Liver (tissue), 9 donors: Measurements from ENCODE around the gene CCDC134. TPM values are rescaled to one million over a fixed set of nuclear protein-coding genes. Genes with fewer than 3 reads are reported as not detected.

Experiments used
- DNase-seq: peaks from one replicate; pipeline ENCODE4 v3.0.0-alpha.2; 2017; ENCODE audit warnings: low spot score
- H3K27ac ChIP-seq, 2 donors: one replicate each; pipeline ENCODE4 v1.7.0; 2013; ENCODE audit warnings: inconsistent platforms in 2 of 2, low read length in 2 of 2, control low read depth in 1 of 2, low read depth in 1 of 2, mild to moderate bottlenecking in 1 of 2
- H3K27me3 ChIP-seq, 4 donors: one replicate each; pipeline versions ENCODE4 v1.6.1 to v1.7.0; 2013; ENCODE audit warnings: low read length in 3 of 4, inconsistent platforms in 1 of 4, mild to moderate bottlenecking in 1 of 4, moderate library complexity in 1 of 4; ENCODE audit not compliant: control insufficient read depth in 4 of 4, insufficient read depth in 4 of 4
- H3K36me3 ChIP-seq, 4 donors: one replicate each; pipeline versions ENCODE4 v1.6.1 to v1.7.0; 2013; ENCODE audit warnings: low read length in 3 of 4, mild to moderate bottlenecking in 3 of 4, low read depth in 1 of 4, moderate library complexity in 1 of 4; ENCODE audit not compliant: control insufficient read depth in 4 of 4, insufficient read depth in 3 of 4
- H3K4me1 ChIP-seq, 4 donors: one replicate each; pipeline versions ENCODE4 v1.6.1 to v1.7.0; 2013; ENCODE audit warnings: low read length in 3 of 4, mild to moderate bottlenecking in 3 of 4, moderate library complexity in 1 of 4; ENCODE audit not compliant: control insufficient read depth in 4 of 4, insufficient read depth in 4 of 4
- H3K4me3 ChIP-seq, 3 donors: one replicate each; pipeline versions ENCODE4 v1.6.1 to v1.7.0; 2013; ENCODE audit warnings: low read length in 3 of 3, control low read depth in 1 of 3, low read depth in 1 of 3, mild to moderate bottlenecking in 1 of 3
- H3K9ac ChIP-seq, 2 donors: one replicate each; pipeline ENCODE4 v1.7.0; 2013; ENCODE audit warnings: low read length in 2 of 2, mild to moderate bottlenecking in 2 of 2, moderate library complexity in 2 of 2, control low read depth in 1 of 2, low read depth in 1 of 2
- H3K9me3 ChIP-seq, 4 donors: one replicate each; pipeline versions ENCODE4 v1.6.1 to v1.7.0; 2013; ENCODE audit warnings: low read length in 3 of 4; ENCODE audit not compliant: control insufficient read depth in 4 of 4
- EGR1 ChIP-seq, 2 donors: IDR thresholded peaks; 2 replicates each; pipeline ENCODE4 v1.6.1; 2016 to 2018; ENCODE audit warnings: antibody characterized with exemption in 2 of 2, low read depth in 2 of 2
- TAF1 ChIP-seq: conservative IDR thresholded peaks from 2 replicates; pipeline ENCODE4 v1.6.1; 2016; ENCODE audit warnings: antibody characterized with exemption, mild to moderate bottlenecking
- WGBS: extraction: QIAGEN DNeasy Blood & Tissue Kit; methylation state at CpG from one replicate; pipeline ENCODE4 v1.1.7; 2013; 5-methylcytosine and 5-hydroxymethylcytosine counted together
- polyA plus RNA-seq, 2 donors: library from polyadenylated mRNA; stranded (reverse) in 1 of 2; unstranded in 1 of 2; fragments of 200-250 nt in 1 of 2; fragments of >200 nt in 1 of 2; fragmentation: Nextera tagmentation in 1 of 2; extraction: Ambion mirVana in 1 of 2; gene quantifications; one replicate each; pipeline versions ENCODE4 v1.2.1 to v1.2.3, GENCODE V29; 2013 to 2015
- total RNA-seq, 2 donors: library from RNA; depleted of rRNA; stranded (reverse); fragments of >200 nt; gene quantifications; one replicate each; pipeline ENCODE4 v1.2.3, GENCODE V29; 2014
- TF ChIP-seq, protein P1 (sequence below): fragments of 150-350 bp; IDR thresholded peaks from 2 replicates; pipeline ENCODE4 v1.5.1; 2017; ENCODE audit warnings: improper control_type of control experiment, low read depth, low read length; ENCODE audit not compliant: missing input control
- TF ChIP-seq, protein P2 (sequence below): IDR thresholded peaks from 2 replicates; pipeline ENCODE4 v1.6.1; 2016; ENCODE audit warnings: antibody characterized with exemption
- TF ChIP-seq, protein P3 (sequence below): IDR thresholded peaks from 2 replicates; pipeline ENCODE4 v1.6.1; 2016; ENCODE audit warnings: antibody characterized with exemption
- donor health status: healthy.
- donor health status: healthy.
- donor health status: healthy.
- donor health status: healthy.
- donor health status: healthy.

CCDC134 gene
- total and polyA plus RNA-seq, 4 donors = 2.0 to 13.2 (median 6.4) TPM

DNA sequence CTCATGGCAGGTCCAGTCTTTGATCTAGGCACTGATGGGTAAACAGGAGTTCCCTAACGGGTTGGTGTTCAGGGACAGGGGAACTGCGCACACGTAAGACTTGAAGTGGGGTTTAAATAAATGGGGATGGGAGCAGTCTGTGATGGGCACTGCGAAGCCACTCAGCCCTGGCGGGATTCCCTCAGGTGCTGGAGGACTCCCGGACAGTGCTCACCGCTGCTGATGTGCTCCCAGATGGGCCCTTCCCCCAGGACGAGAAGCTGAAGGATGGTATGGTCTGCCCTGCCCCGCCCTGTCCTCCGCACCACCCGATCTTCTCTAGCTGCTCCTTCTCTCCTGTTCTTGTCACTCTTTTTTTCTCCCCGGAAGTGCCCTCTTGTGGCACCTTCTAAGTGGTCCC is 9.5 kb downstream of the CCDC134 start:
- peaks cover 0 to 6% (median 2%) of the 10 kb centered on the region in 4 donors for H3K36me3 ChIP-seq
- no peak for DNase-seq
- no peak overlapping the region for H3K27ac ChIP-seq
- H3K9me3 ChIP-seq = no peaks in the 10 kb centered on the region
- TF ChIP-seq, protein P1, sequence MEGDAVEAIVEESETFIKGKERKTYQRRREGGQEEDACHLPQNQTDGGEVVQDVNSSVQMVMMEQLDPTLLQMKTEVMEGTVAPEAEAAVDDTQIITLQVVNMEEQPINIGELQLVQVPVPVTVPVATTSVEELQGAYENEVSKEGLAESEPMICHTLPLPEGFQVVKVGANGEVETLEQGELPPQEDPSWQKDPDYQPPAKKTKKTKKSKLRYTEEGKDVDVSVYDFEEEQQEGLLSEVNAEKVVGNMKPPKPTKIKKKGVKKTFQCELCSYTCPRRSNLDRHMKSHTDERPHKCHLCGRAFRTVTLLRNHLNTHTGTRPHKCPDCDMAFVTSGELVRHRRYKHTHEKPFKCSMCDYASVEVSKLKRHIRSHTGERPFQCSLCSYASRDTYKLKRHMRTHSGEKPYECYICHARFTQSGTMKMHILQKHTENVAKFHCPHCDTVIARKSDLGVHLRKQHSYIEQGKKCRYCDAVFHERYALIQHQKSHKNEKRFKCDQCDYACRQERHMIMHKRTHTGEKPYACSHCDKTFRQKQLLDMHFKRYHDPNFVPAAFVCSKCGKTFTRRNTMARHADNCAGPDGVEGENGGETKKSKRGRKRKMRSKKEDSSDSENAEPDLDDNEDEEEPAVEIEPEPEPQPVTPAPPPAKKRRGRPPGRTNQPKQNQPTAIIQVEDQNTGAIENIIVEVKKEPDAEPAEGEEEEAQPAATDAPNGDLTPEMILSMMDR = no peak
- no peak for TF ChIP-seq TAF1
- TF ChIP-seq, protein P2, sequence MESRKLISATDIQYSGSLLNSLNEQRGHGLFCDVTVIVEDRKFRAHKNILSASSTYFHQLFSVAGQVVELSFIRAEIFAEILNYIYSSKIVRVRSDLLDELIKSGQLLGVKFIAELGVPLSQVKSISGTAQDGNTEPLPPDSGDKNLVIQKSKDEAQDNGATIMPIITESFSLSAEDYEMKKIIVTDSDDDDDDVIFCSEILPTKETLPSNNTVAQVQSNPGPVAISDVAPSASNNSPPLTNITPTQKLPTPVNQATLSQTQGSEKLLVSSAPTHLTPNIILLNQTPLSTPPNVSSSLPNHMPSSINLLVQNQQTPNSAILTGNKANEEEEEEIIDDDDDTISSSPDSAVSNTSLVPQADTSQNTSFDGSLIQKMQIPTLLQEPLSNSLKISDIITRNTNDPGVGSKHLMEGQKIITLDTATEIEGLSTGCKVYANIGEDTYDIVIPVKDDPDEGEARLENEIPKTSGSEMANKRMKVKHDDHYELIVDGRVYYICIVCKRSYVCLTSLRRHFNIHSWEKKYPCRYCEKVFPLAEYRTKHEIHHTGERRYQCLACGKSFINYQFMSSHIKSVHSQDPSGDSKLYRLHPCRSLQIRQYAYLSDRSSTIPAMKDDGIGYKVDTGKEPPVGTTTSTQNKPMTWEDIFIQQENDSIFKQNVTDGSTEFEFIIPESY = no peak
- H3K4me1 ChIP-seq = no peaks in the 10 kb centered on the region
- no peaks in the 10 kb centered on the region for H3K27me3 ChIP-seq
- no peak overlapping the region for H3K9ac ChIP-seq
- no peak overlapping the region for H3K4me3 ChIP-seq
- 94% methylated on average over 12 of the region's 12 CpGs for WGBS

DNA sequence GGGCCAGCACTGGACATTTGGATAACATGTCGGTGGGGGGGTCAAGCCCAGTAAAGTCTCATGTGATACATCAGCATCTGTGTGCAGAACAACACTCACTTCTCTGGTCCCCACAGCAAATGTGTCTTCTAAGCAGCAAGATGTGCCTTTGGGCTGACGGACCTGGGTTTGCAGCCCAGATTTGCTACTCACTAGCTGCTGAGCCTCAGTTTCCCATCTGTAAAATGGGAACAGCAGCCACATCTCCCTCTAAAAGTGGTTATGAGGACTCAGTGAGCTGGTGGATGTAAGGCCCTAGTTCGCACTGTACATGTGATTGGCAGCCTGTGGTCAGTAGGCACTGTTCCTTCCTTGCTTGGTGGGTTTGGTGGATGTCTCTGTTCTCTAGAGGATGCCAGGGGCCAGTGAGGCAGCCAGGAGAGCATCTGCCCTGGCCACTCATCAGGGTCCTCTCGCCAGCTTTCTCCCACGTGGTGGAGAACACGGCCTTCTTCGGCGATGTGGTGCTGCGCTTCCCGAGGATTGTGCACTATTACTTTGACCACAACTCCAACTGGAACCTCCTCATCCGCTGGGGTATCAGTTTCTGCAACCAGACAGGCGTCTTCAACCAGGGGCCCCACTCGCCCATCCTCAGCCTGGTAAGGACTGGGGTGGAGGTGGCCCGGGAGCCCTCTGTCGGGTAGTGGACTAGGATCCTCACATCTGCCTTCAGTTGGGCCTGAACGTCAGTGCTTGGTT is 12.5 kb downstream of the CCDC134 start:
- Histone ChIP-seq H3K9ac (no peak overlapping the region), H3K36me3 (peaks cover 0 to 6% (median 2%) of the 10 kb centered on the region in 4 donors), H3K27me3 (no peaks in the 10 kb centered on the region), H3K4me1 (no peaks in the 10 kb centered on the region), H3K4me3 (no peak overlapping the region), H3K27ac (no peak overlapping the region), H3K9me3 (no peaks in the 10 kb centered on the region)
- DNase-seq = no peak
- WGBS = 96% methylated on average over 16 of the region's 16 CpGs
- TF ChIP-seq, protein P2 = no peak
- TF ChIP-seq, protein P1 = no peak
- TF ChIP-seq, protein P3, sequence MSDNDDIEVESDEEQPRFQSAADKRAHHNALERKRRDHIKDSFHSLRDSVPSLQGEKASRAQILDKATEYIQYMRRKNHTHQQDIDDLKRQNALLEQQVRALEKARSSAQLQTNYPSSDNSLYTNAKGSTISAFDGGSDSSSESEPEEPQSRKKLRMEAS = no peak
- no peak for TF ChIP-seq EGR1 (IDR thresholded peaks at IDR 0.05; ENCODE audit: low read depth in 2 of 2)
